HepG2 (cell line): Measurements from ENCODE around the gene TPST2. TPM values are rescaled to one million over a fixed set of nuclear protein-coding genes. Genes with fewer than 3 reads are reported as not detected.

Source experiments
- ATF1 ChIP-seq: IDR thresholded peaks from 2 replicates; pipeline ENCODE4 v1.6.1; 2016; ENCODE audit warnings: mild to moderate bottlenecking, control low read depth
- CEBPG ChIP-seq: IDR thresholded peaks from 2 replicates; pipeline ENCODE4 v1.6.1; 2016
- EED ChIP-seq: sonication (generic); formaldehyde crosslinking; IDR thresholded peaks from 2 replicates; pipeline ENCODE4 v1.5.0; 2020; ENCODE audit warnings: mild to moderate bottlenecking, missing genetic modification reagents
- FOXK1 ChIP-seq: sonication (generic); formaldehyde crosslinking; IDR thresholded peaks from 2 replicates; pipeline ENCODE4 v1.4.0; 2020; ENCODE audit warnings: low read depth, missing genetic modification reagents, borderline replicate concordance
- JARID2 ChIP-seq: sonication (generic); formaldehyde crosslinking; IDR thresholded peaks from 2 replicates; pipeline ENCODE4 v1.8.1; 2023; ENCODE audit warnings: missing genetic modification reagents, inconsistent platforms; ENCODE audit not compliant: insufficient replicate concordance
- KDM2A ChIP-seq: sonication (generic); formaldehyde crosslinking; IDR thresholded peaks from 2 replicates; pipeline ENCODE4 v1.4.0; 2020; ENCODE audit warnings: low read depth, missing genetic modification reagents, borderline replicate concordance
- LCORL ChIP-seq, 2 experiments: fragments of 450-650 bp in 1 of 2; sonication (generic) in 1 of 2; formaldehyde crosslinking in 1 of 2; IDR thresholded peaks; 2 replicates each; pipeline versions ENCODE4 v1.5.0 to v1.6.1; 2017 to 2020; ENCODE audit warnings: antibody characterized with exemption in 1 of 2, missing genetic modification reagents in 1 of 2
- MBD4 ChIP-seq: IDR thresholded peaks from 2 replicates; pipeline ENCODE4 v1.6.1; 2012; ENCODE audit warnings: low read length, inconsistent platforms, borderline replicate concordance
- SKI ChIP-seq: fragments of 450-650 bp; IDR thresholded peaks from one replicate; pipeline ENCODE4 v1.6.1; 2018; ENCODE audit warnings: mild to moderate bottlenecking; ENCODE audit not compliant: partially characterized antibody
- SNAI1 ChIP-seq: sonication (generic); formaldehyde crosslinking; IDR thresholded peaks from 2 replicates; pipeline ENCODE4 v1.5.0; 2020; ENCODE audit warnings: mild to moderate bottlenecking, missing genetic modification reagents, borderline replicate concordance
- ZBTB42 ChIP-seq: sonication (generic); formaldehyde crosslinking; IDR thresholded peaks from 2 replicates; pipeline ENCODE4 v1.5.0; 2020; ENCODE audit warnings: mild to moderate bottlenecking, missing genetic modification reagents
- ZBTB7B ChIP-seq: sonication (generic); formaldehyde crosslinking; IDR thresholded peaks from 2 replicates; pipeline ENCODE4 v1.4.0; 2020; ENCODE audit warnings: missing genetic modification reagents
- ZNF235 ChIP-seq: sonication (generic); formaldehyde crosslinking; IDR thresholded peaks from 2 replicates; pipeline ENCODE4 v1.8.1; 2023; ENCODE audit warnings: mild to moderate bottlenecking, missing genetic modification reagents, borderline replicate concordance
- ZNF260 ChIP-seq: sonication (generic); formaldehyde crosslinking; IDR thresholded peaks from 2 replicates; pipeline ENCODE4 v1.4.0; 2020; ENCODE audit warnings: missing genetic modification reagents, low read depth, mild to moderate bottlenecking, borderline replicate concordance
- ZNF510 ChIP-seq: sonication (generic); formaldehyde crosslinking; IDR thresholded peaks from 2 replicates; pipeline ENCODE4 v1.4.0; 2020; ENCODE audit warnings: low read depth, mild to moderate bottlenecking, missing genetic modification reagents
- ZNF556 ChIP-seq: sonication (generic); formaldehyde crosslinking; IDR thresholded peaks from 2 replicates; pipeline ENCODE4 v1.4.0; 2020; ENCODE audit warnings: mild to moderate bottlenecking, missing genetic modification reagents, borderline replicate concordance
- ZNF577 ChIP-seq: sonication (generic); formaldehyde crosslinking; IDR thresholded peaks from 2 replicates; pipeline ENCODE4 v1.4.0; 2020; ENCODE audit warnings: mild to moderate bottlenecking, low read depth, missing genetic modification reagents, borderline replicate concordance
- ZNF614 ChIP-seq: IDR thresholded peaks from 2 replicates; pipeline ENCODE4 v1.6.1; 2018; ENCODE audit warnings: missing biosample characterization, missing genetic modification reagents, inconsistent platforms, borderline replicate concordance
- ZNF781 ChIP-seq: sonication (generic); formaldehyde crosslinking; IDR thresholded peaks from 2 replicates; pipeline ENCODE4 v1.5.1; 2020; ENCODE audit warnings: borderline replicate concordance, mild to moderate bottlenecking, missing genetic modification reagents; ENCODE audit errors: not compliant biosample characterization
- ZNF850 ChIP-seq: sonication (generic); formaldehyde crosslinking; conservative IDR thresholded peaks from 2 replicates; pipeline ENCODE4 v1.9.0; 2021; ENCODE audit warnings: mild to moderate bottlenecking, missing genetic modification reagents
- polyA plus RNA-seq, 8 experiments: library from polyadenylated mRNA; depleted of rRNA in 3 of 8; stranded (reverse) in 7 of 8; unstranded in 1 of 8; fragments of >200 nt; fragmentation: Illumina TruSeq in 4 of 8; extraction: Trizol in 4 of 8; gene quantifications; 2 replicates each; pipeline versions ENCODE4 v1.2.1 to v1.2.3, GENCODE V29; 2011 to 2016; ENCODE audit warnings: low read depth in 4 of 8, missing spikeins in 1 of 8, mixed read lengths in 1 of 8; ENCODE audit not compliant: insufficient read depth in 1 of 8
- total RNA-seq, 5 experiments: library from RNA; depleted of rRNA; stranded (reverse); fragments of >200 nt; fragmentation: Illumina TruSeq; extraction: Trizol; gene quantifications; 2 replicates each; pipeline ENCODE4 v1.2.3, GENCODE V29; 2016; ENCODE audit warnings: low read depth in 1 of 5
- TF ChIP-seq, protein P1 (sequence below): sonication (generic); formaldehyde crosslinking; IDR thresholded peaks from 2 replicates; pipeline ENCODE4 v1.8.0; 2022; ENCODE audit warnings: mild to moderate bottlenecking, missing genetic modification reagents, borderline replicate concordance
- TF ChIP-seq, protein P2 (sequence below): sonication (generic); formaldehyde crosslinking; IDR thresholded peaks from 2 replicates; pipeline ENCODE4 v1.4.0; 2020; ENCODE audit warnings: missing genetic modification reagents, borderline replicate concordance
- TF ChIP-seq, protein P3 (sequence below): fragments of 450-650 bp; IDR thresholded peaks from 2 replicates; pipeline ENCODE4 v1.6.1; 2017
- TF ChIP-seq, protein P4 (sequence below): sonication (generic); formaldehyde crosslinking; IDR thresholded peaks from 2 replicates; pipeline ENCODE4 v1.8.0; 2022; ENCODE audit warnings: mild to moderate bottlenecking, missing genetic modification reagents; ENCODE audit not compliant: insufficient replicate concordance

TPST2 gene
- total and polyA plus RNA-seq, 2 of the 13 experiments (the other 11 are each of a cell fraction or from before 2014, with no cell fraction given) = 15.2 to 23.8 TPM

DNA sequence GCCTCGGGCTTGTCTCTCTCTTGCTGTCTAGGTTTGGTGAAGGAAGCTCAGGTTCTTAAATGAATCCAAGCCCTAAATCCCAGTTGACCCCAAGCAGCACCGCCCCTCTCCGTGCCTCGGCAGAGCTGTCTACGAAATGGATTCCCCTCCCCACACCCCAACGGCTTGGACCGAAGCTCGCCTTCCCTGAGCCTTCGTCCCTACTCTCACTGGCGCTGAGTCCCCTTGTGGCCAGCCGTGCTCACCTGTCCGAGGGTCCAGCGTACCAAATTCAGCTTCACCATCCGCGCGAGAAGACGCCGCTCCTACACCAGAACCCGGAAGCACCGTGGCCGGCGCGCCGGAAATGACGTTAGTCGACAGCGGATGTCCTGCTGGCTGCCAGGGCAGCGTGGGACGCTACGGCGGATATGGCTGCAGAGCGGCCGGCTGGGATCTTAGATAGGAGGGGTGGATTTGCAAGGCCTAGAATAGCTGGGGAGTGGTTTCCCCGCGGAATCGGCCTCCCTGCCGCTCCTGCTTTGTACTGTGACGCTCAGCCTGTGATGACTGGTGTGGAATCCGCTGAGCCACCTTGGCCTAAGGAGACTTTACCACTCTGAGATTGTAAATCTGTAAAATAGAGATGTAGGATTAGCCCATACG is 77.7 kb downstream of the TPST2 start, which contains the start of gene TFIP11 (continued):
- TF ChIP-seq, protein P1, sequence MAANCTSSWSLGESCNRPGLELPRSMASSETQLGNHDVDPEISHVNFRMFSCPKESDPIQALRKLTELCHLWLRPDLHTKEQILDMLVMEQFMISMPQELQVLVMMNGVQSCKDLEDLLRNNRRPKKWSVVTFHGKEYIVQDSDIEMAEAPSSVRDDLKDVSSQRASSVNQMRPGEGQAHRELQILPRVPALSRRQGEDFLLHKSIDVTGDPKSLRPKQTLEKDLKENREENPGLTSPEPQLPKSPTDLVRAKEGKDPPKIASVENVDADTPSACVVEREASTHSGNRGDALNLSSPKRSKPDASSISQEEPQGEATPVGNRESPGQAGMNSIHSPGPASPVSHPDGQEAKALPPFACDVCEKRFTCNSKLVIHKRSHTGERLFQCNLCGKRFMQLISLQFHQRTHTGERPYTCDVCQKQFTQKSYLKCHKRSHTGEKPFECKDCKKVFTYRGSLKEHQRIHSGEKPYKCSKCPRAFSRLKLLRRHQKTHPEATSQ (CRISPR knock-in tag) = no peak
- TF ChIP-seq, protein P2, sequence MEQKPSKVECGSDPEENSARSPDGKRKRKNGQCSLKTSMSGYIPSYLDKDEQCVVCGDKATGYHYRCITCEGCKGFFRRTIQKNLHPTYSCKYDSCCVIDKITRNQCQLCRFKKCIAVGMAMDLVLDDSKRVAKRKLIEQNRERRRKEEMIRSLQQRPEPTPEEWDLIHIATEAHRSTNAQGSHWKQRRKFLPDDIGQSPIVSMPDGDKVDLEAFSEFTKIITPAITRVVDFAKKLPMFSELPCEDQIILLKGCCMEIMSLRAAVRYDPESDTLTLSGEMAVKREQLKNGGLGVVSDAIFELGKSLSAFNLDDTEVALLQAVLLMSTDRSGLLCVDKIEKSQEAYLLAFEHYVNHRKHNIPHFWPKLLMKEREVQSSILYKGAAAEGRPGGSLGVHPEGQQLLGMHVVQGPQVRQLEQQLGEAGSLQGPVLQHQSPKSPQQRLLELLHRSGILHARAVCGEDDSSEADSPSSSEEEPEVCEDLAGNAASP (CRISPR knock-in tag) = peak; percentile 54; the same call in 1 of the 2 replicates
- TF ChIP-seq ZNF260 (CRISPR knock-in tag) = no peak
- 0 out of 2 replicates have a peak, but pooled peaks have one; percentile 61 for TF ChIP-seq ZNF510 (CRISPR knock-in tag)
- peak; percentile 83; the same call in 1 of the 2 replicates for TF ChIP-seq ZNF556
- TF ChIP-seq ZBTB42 = 0 out of 2 replicates have a peak, but pooled peaks have one; percentile 29
- TF ChIP-seq FOXK1 (CRISPR knock-in tag) = peak; percentile 96
- no peak for TF ChIP-seq JARID2 (CRISPR knock-in tag)
- TF ChIP-seq SKI = no peak
- no peak for TF ChIP-seq ZBTB7B (CRISPR knock-in tag)
- peak; percentile 80; the same call in 1 of the 2 replicates for TF ChIP-seq SNAI1
- TF ChIP-seq ZNF781 (CRISPR knock-in tag) = peak; percentile 48
- TF ChIP-seq, protein P3, sequence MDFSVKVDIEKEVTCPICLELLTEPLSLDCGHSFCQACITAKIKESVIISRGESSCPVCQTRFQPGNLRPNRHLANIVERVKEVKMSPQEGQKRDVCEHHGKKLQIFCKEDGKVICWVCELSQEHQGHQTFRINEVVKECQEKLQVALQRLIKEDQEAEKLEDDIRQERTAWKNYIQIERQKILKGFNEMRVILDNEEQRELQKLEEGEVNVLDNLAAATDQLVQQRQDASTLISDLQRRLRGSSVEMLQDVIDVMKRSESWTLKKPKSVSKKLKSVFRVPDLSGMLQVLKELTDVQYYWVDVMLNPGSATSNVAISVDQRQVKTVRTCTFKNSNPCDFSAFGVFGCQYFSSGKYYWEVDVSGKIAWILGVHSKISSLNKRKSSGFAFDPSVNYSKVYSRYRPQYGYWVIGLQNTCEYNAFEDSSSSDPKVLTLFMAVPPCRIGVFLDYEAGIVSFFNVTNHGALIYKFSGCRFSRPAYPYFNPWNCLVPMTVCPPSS = no peak
- peak; percentile 98 for TF ChIP-seq ATF1 (CRISPR knock-in tag)
- no peak for TF ChIP-seq ZNF850 (CRISPR knock-in tag)
- TF ChIP-seq ZNF614 (CRISPR knock-in tag) = no peak
- TF ChIP-seq, protein P4, sequence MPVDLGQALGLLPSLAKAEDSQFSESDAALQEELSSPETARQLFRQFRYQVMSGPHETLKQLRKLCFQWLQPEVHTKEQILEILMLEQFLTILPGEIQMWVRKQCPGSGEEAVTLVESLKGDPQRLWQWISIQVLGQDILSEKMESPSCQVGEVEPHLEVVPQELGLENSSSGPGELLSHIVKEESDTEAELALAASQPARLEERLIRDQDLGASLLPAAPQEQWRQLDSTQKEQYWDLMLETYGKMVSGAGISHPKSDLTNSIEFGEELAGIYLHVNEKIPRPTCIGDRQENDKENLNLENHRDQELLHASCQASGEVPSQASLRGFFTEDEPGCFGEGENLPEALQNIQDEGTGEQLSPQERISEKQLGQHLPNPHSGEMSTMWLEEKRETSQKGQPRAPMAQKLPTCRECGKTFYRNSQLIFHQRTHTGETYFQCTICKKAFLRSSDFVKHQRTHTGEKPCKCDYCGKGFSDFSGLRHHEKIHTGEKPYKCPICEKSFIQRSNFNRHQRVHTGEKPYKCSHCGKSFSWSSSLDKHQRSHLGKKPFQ = no peak
- TF ChIP-seq CEBPG (CRISPR knock-in tag) = no peak
- TF ChIP-seq MBD4 = no peak
- peak; percentile 94 for TF ChIP-seq KDM2A (CRISPR knock-in tag)
- TF ChIP-seq EED (CRISPR knock-in tag) = peak; percentile 72
- no peak for TF ChIP-seq ZNF577 (CRISPR knock-in tag)
- no peak for TF ChIP-seq ZNF235 (CRISPR knock-in tag)
- TF ChIP-seq LCORL (IDR thresholded peaks at IDR 0.05) = no peak
- peak; percentile 75; the same call in 1 of the 2 replicates for TF ChIP-seq LCORL (CRISPR knock-in tag; IDR thresholded peaks at IDR 0.05)
